Lower lobe of right lung (tissue), 2 donors: ENCODE measurements around the gene S1PR5. TPM values are rescaled to one million over a fixed set of nuclear protein-coding genes. Genes with fewer than 3 reads are reported as not detected.
"Not testable (repeated sequence)": the region's sequence is repeated elsewhere in the genome, so short reads cannot be mapped to it uniquely, and the experiment has no call there.

Source experiments
- ATAC-seq, 2 donors: fragments of 200-7000 bp; cut with Tn5 transposase; one replicate each; pipeline ENCODE4 v1.9.1; 2020 to 2022; ENCODE audit warnings: mild to moderate bottlenecking in 2 of 2, moderate library complexity in 2 of 2
- DNase-seq: peaks from one replicate; pipeline ENCODE4 v3.0.0-alpha.2; 2020
- H3K27ac ChIP-seq: fragments of 200-600 bp; one replicate; pipeline ENCODE4 v1.8.0; 2022
- H3K27me3 ChIP-seq: fragments of 200-600 bp; one replicate; pipeline ENCODE4 v1.8.0; 2022; ENCODE audit warnings: low read depth
- H3K36me3 ChIP-seq: fragments of 200-600 bp; one replicate; pipeline ENCODE4 v1.8.0; 2022; ENCODE audit warnings: mild to moderate bottlenecking
- H3K4me1 ChIP-seq: fragments of 200-600 bp; one replicate; pipeline ENCODE4 v1.8.0; 2022
- H3K4me3 ChIP-seq: fragments of 200-600 bp; one replicate; pipeline ENCODE4 v1.8.0; 2022; ENCODE audit warnings: mild to moderate bottlenecking
- H3K9me3 ChIP-seq: fragments of 200-600 bp; one replicate; pipeline ENCODE4 v1.8.0; 2022
- intact Hi-C: fragments of 100-400 bp; cut with DNase I; formaldehyde crosslinking; loops from one replicate; pipeline ENCODE4 v1.11.0; 2022
- total RNA-seq: library from RNA; stranded (reverse); fragmentation: NEBNext Ultra II Directional; extraction: Animal tissue kit (Norgen Biotek cat#: 25700); gene quantifications from one replicate; pipeline ENCODE4 v1.2.1, GENCODE V29; 2021
- TF ChIP-seq, protein P1 (sequence below): fragments of 200-600 bp; IDR thresholded peaks from one replicate; pipeline ENCODE4 v1.8.0; 2022; ENCODE audit warnings: antibody characterized with exemption, mild to moderate bottlenecking
- donor health status: DM: no; HTN: yes; CAD: no; lungs with severe emphysema.

The S1PR5 gene
- total RNA-seq, 1 donor from 2014 or later, result 2.4 TPM

DNA sequence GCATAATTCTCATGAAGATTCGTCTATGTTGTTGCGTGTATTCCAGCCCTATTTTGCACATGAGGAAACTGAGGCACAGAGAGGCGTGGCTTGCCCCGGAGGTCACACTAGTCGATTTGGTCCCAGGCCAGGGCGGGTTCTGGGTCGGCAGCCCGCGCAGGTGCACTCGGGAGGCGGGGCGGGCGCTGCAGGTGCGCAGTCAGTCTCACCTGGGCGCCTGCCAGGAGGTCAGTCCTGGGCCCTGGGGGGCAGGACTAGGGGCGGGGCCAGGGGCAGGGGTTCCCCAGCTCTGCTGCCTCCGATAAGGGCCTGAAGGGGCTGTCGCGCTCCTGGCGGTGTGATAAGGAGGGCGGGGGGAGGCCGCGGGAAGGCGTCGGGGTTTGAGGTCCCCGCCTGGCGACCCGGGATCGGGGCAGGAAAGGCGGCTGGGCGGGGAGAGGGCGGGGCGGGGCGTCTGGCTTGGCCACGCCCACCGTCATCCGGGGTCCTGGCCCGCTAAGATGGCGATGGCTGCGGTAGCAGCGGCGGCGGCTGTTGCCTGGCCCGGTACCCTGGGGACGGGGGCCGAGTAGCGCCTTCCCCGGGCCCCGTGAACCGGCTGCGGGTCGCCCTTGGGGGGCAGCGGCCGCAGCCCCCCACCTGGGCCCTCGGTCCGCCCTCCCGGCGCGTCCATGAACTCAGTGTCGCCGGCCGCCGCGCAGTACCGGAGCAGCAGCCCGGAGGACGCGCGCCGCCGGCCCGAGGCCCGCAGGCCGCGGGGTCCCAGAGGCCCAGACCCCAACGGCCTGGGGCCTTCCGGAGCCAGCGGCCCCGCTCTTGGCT is 26.4 kb upstream of the S1PR5 start, which contains the start of gene ATG4D:
TSS of gene ATG4D (plus strand) at position 485 of the 822 bp plus-strand sequence. CDS start at position 672, 187 bp downstream.
- peaks cover 19% of the 10 kb centered on the region for H3K4me1 ChIP-seq
- peak within 1 kb of the TSS; percentile 88 for H3K4me3 ChIP-seq
- peak; percentile 92 for DNase-seq
- no peaks in the 10 kb centered on the region for H3K27me3 ChIP-seq
- TF ChIP-seq, protein P1, sequence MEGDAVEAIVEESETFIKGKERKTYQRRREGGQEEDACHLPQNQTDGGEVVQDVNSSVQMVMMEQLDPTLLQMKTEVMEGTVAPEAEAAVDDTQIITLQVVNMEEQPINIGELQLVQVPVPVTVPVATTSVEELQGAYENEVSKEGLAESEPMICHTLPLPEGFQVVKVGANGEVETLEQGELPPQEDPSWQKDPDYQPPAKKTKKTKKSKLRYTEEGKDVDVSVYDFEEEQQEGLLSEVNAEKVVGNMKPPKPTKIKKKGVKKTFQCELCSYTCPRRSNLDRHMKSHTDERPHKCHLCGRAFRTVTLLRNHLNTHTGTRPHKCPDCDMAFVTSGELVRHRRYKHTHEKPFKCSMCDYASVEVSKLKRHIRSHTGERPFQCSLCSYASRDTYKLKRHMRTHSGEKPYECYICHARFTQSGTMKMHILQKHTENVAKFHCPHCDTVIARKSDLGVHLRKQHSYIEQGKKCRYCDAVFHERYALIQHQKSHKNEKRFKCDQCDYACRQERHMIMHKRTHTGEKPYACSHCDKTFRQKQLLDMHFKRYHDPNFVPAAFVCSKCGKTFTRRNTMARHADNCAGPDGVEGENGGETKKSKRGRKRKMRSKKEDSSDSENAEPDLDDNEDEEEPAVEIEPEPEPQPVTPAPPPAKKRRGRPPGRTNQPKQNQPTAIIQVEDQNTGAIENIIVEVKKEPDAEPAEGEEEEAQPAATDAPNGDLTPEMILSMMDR, result no peak
- intact Hi-C loops, result no loop called here
- peak; percentile 93 to 95 for ATAC-seq
- no peaks in the 10 kb centered on the region for H3K9me3 ChIP-seq
- H3K27ac ChIP-seq, result peak within 1 kb of the TSS; percentile 91
- peaks cover 31% of the 10 kb centered on the region for H3K36me3 ChIP-seq

GRCh38 chr19:10543059-10543419 is 25.8 kb upstream of the S1PR5 start:
- no peak for DNase-seq
- Histone ChIP-seq H3K9me3 (no peaks in the 10 kb centered on the region), H3K27me3 (no peaks in the 10 kb centered on the region), H3K27ac (peak overlapping the region; percentile 91), H3K4me1 (peaks cover 19% of the 10 kb centered on the region), H3K36me3 (peaks cover 25% of the 10 kb centered on the region), H3K4me3 (peak overlapping the region; percentile 88)
- ATAC-seq, result no peak
- intact Hi-C loops, result no loop called here
- TF ChIP-seq, protein P1, result no peak

GRCh38 chr19:10539016-10539415 is 21.8 kb upstream of the S1PR5 start:
- intact Hi-C loops, ATAC-seq, H3K27ac ChIP-seq, H3K4me1 ChIP-seq, H3K9me3 ChIP-seq, H3K36me3 ChIP-seq, H3K27me3 ChIP-seq, DNase-seq, H3K4me3 ChIP-seq: not testable (repeated sequence)

DNA sequence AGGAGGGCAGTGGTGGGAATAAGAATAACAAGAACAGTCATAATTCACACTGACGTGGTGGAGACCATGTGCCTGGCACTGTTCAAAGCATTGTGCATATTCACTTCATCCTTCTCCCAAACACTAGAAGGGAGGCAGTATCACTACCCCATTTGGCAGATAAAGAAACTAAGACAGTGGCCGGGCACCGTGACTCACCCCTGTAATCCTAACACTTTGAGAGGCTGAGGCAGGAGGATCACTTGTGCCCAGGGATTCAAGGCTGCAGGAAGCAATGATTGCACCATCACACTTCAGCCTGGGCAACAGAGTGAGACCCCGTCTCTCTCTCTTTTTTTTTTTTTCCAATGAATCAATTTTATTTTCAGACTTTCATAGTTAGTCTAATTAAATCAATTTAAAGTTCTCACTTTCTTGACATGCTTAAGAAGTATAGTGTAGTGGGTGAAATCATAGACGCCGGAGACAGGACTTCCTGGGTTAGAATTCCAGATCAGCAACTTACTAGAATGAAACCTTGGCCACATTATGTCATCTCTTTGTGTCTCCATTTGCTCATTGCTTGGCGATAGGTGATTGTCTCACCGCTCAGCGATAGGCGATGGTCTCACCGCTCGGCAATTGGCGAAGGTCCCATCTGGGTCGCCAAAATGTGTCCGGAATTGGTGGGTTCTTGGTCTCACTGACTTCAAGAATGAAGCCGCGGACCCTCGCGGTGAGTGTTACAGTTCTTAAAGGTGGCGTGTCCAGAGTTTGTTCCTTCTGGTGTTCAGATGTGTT is 21.1 kb upstream of the S1PR5 start:
- no peaks in the 10 kb centered on the region for H3K36me3 ChIP-seq
- H3K27ac ChIP-seq, result no peak overlapping the region
- H3K4me3 ChIP-seq, result no peak overlapping the region
- no peak for ATAC-seq
- DNase-seq, result no peak
- H3K9me3 ChIP-seq, result no peaks in the 10 kb centered on the region
- H3K27me3 ChIP-seq, result peaks cover 4% of the 10 kb centered on the region
- H3K4me1 ChIP-seq, result peaks cover 4% of the 10 kb centered on the region
- TF ChIP-seq, protein P1, result no peak
- intact Hi-C loops, result no loop called here

DNA sequence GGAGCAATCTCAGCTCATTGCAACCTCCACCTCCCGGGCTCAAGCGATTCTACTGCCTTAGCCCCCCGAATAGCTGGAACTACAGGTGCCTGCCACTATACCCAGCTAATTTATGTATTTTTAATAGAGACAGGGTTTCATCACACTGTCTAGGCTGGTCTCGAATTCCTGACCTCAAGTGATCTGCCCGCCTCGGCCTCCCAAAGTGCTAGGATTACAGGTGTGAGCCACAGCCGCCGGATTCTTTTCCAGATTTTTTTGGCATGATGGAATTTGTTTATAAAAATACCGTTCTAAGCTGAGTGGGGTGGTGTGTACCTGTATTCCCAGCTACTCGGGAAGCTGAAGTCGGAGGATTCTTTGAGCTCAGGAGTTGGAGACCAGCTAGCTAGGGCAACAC is 20.4 kb upstream of the S1PR5 start:
- intact Hi-C loops, result no loop called here
- Histone ChIP-seq H3K4me1 (no peaks in the 10 kb centered on the region), H3K4me3 (no peak overlapping the region), H3K9me3 (no peaks in the 10 kb centered on the region), H3K36me3 (no peaks in the 10 kb centered on the region), H3K27me3 (peaks cover 4% of the 10 kb centered on the region), H3K27ac (no peak overlapping the region)
- DNase-seq, result no peak
- TF ChIP-seq, protein P1, result no peak
- no peak for ATAC-seq

DNA sequence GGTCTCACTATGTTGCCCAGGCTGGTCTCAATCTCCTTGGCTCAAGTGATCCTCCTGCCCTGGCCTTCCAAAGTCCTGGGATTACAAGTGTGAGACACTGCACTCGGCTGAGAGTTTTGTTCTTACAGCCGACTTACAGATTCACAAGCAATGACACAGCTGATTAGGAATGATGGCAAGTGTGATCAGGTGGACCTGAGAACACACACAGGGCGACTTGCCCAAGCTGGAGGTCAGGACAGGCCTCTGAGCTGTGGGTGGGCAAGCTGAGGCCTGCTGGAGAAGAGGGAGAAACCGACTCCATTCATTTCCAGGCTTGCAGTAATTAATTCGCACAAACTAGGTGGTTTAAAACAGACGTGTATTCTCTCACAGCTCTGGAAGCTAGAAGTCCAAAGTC is 18.4 kb upstream of the S1PR5 start:
- no peak overlapping the region for H3K27ac ChIP-seq
- ATAC-seq, result no peak
- intact Hi-C loops, result no loop called here
- TF ChIP-seq, protein P1, result no peak
- H3K9me3 ChIP-seq, result no peaks in the 10 kb centered on the region
- H3K27me3 ChIP-seq, result peaks cover 4% of the 10 kb centered on the region
- no peak for DNase-seq
- no peaks in the 10 kb centered on the region for H3K4me1 ChIP-seq
- no peaks in the 10 kb centered on the region for H3K36me3 ChIP-seq
- H3K4me3 ChIP-seq, result no peak overlapping the region
